ENCODE measurements around the gene MAP3K12.

GRCh38 chr12:53538209-53538689 is 39.0 kb upstream of the MAP3K12 start:
- TF ChIP-seq HOXA3 (CRISPR knock-in tag; IDR thresholded peaks at IDR 0.05) (peak; percentile 85), TARDBP (CRISPR knock-in tag; IDR thresholded peaks at IDR 0.05) (peak; percentile 50; the same call in 1 of the 2 replicates), BCLAF1 (IDR thresholded peaks at IDR 0.05) (no peak), ZBTB42 (CRISPR knock-in tag; IDR thresholded peaks at IDR 0.05) (no peak), EZH2 (conservative IDR thresholded peaks at IDR 0.05; ENCODE audit: low read depth, low read length) (no peak), SP2 (CRISPR knock-in tag; IDR thresholded peaks at IDR 0.05) (no peak)

Measured in HepG2 (cell line).